BLaER1 treated with 17β-estradiol and CSF1 and Interleukin-3, amounts not matched to agents 10 nM and 100 nM (cell line): ENCODE data around the gene GALNT16.

Experiments
- H3K27ac ChIP-seq, 11 experiments: shearing (Covaris generic); formaldehyde crosslinking; 2 replicates each; pipeline ENCODE4 v1.8.1; 2022
- H3K27me3 ChIP-seq, 11 experiments: shearing (Covaris generic); formaldehyde crosslinking; 2 replicates each; pipeline ENCODE4 v1.8.1; 2022
- H3K36me3 ChIP-seq, 11 experiments: shearing (Covaris generic); formaldehyde crosslinking; 2 replicates each; pipeline ENCODE4 v1.8.1; 2022
- H3K4me1 ChIP-seq, 10 experiments: shearing (Covaris generic); formaldehyde crosslinking; 2 replicates each; pipeline ENCODE4 v1.8.1; 2022
- H3K4me2 ChIP-seq, 11 experiments: shearing (Covaris generic); formaldehyde crosslinking; 2 replicates each; pipeline ENCODE4 v1.8.1; 2022
- H3K4me3 ChIP-seq, 10 experiments: shearing (Covaris generic); formaldehyde crosslinking; 2 replicates each; pipeline ENCODE4 v1.8.1; 2022
- H3K9ac ChIP-seq, 11 experiments: shearing (Covaris generic); formaldehyde crosslinking; 2 replicates each; pipeline ENCODE4 v1.8.1; 2022
- H3K9me3 ChIP-seq, 11 experiments: shearing (Covaris generic); formaldehyde crosslinking; replicated peaks in 1 of 11; 2 replicates each; pipeline ENCODE4 v1.8.1; 2022
- H4K20me1 ChIP-seq, 11 experiments: shearing (Covaris generic); formaldehyde crosslinking; 2 replicates each; pipeline ENCODE4 v1.8.1; 2022
- Cebpa-rat ChIP-seq, 11 experiments: shearing (Covaris generic); IDR thresholded peaks; 2 replicates each; pipeline ENCODE4 v1.8.1; 2022

The GALNT16 gene

GRCh38 chr14:69368381-69368780 lies 108.4 kb downstream of the GALNT16 start:
- no peaks in the 10 kb centered on the region for H3K9me3 ChIP-seq

GRCh38 chr14:69370061-69370460 lies 110.1 kb downstream of the GALNT16 start:
- TF ChIP-seq Cebpa-rat (IDR thresholded peaks at IDR 0.05): no peak
- H4K20me1 ChIP-seq: no peaks in the 10 kb centered on the region; a peak in 2 of 22 replicates
- H3K36me3 ChIP-seq: peaks cover 6 to 36% (median 19%) of the 10 kb centered on the region in 11 experiments; a peak in 21 of 22 replicates
- no peak overlapping the region for H3K4me2 ChIP-seq
- H3K27ac ChIP-seq: no peak overlapping the region
- no peak overlapping the region for H3K4me3 ChIP-seq
- H3K27me3 ChIP-seq: no peaks in the 10 kb centered on the region
- H3K9me3 ChIP-seq: peaks cover 0 to 5% (median under 1%) of the 10 kb centered on the region in 11 experiments; a peak in 7 of 22 replicates
- no peak overlapping the region for H3K9ac ChIP-seq
- no peaks in the 10 kb centered on the region for H3K4me1 ChIP-seq

More at GRCh38 chr14:69368381-69368780, 108.4 kb downstream of the GALNT16 start:
- H3K4me1 ChIP-seq: no peaks in the 10 kb centered on the region
- H3K4me2 ChIP-seq: no peak overlapping the region
- no peak overlapping the region for H3K4me3 ChIP-seq
- no peak overlapping the region for H3K27ac ChIP-seq
- peaks cover 0 to 22% (median 9%) of the 10 kb centered on the region in 11 experiments; a peak in 11 of 22 replicates for H3K36me3 ChIP-seq
- TF ChIP-seq Cebpa-rat (IDR thresholded peaks at IDR 0.05): no peak
- no peak overlapping the region for H3K9ac ChIP-seq
- H4K20me1 ChIP-seq: no peaks in the 10 kb centered on the region; a peak in 1 of 22 replicates
- no peaks in the 10 kb centered on the region for H3K27me3 ChIP-seq

- H3K27ac ChIP-seq: no peak overlapping the region
Observed at GRCh38 chr14:69372146-69372545, 112.2 kb downstream of the GALNT16 start.

GRCh38 chr14:69373104-69373503 lies 113.1 kb downstream of the GALNT16 start:
- H3K9me3 ChIP-seq: peaks cover 16 to 30% (median 26%) of the 10 kb centered on the region in 11 experiments
- no peak for TF ChIP-seq Cebpa-rat (IDR thresholded peaks at IDR 0.05)
- peaks cover 37 to 66% (median 49%) of the 10 kb centered on the region in 11 experiments for H3K36me3 ChIP-seq
- no peak overlapping the region for H3K9ac ChIP-seq
- H3K4me2 ChIP-seq: no peak overlapping the region
- no peak overlapping the region for H3K27ac ChIP-seq
- H3K27me3 ChIP-seq: no peaks in the 10 kb centered on the region
- no peak overlapping the region for H3K4me3 ChIP-seq
- H4K20me1 ChIP-seq: peaks cover 0 to 8% (median 0%) of the 10 kb centered on the region in 11 experiments; a peak in 4 of 22 replicates
- no peaks in the 10 kb centered on the region for H3K4me1 ChIP-seq

More at GRCh38 chr14:69372146-69372545, 112.2 kb downstream of the GALNT16 start:
- Histone ChIP-seq H3K4me1 (no peaks in the 10 kb centered on the region), H3K4me3 (no peak overlapping the region), H3K27me3 (no peaks in the 10 kb centered on the region), H3K36me3 (peaks cover 27 to 57% (median 40%) of the 10 kb centered on the region in 11 experiments), H3K4me2 (no peak overlapping the region), H3K9ac (no peak overlapping the region), H4K20me1 (no peaks in the 10 kb centered on the region; a peak in 2 of 22 replicates), H3K9me3 (peaks cover 16 to 26% (median 22%) of the 10 kb centered on the region in 11 experiments)
- TF ChIP-seq Cebpa-rat (IDR thresholded peaks at IDR 0.05): no peak

- no peaks in the 10 kb centered on the region for H3K4me1 ChIP-seq
- no peak overlapping the region for H3K4me2 ChIP-seq
- TF ChIP-seq Cebpa-rat (IDR thresholded peaks at IDR 0.05): no peak
- no peak overlapping the region for H3K4me3 ChIP-seq
- H3K27ac ChIP-seq: no peak overlapping the region
- H3K9me3 ChIP-seq: peaks cover 16 to 30% (median 26%) of the 10 kb centered on the region in 11 experiments
- no peaks in the 10 kb centered on the region for H3K27me3 ChIP-seq
- peaks cover 0 to 15% (median 5%) of the 10 kb centered on the region in 11 experiments; a peak in 7 of 22 replicates for H4K20me1 ChIP-seq
- peaks cover 46 to 77% (median 61%) of the 10 kb centered on the region in 11 experiments for H3K36me3 ChIP-seq
- H3K9ac ChIP-seq: no peak overlapping the region
Observed at GRCh38 chr14:69374235-69374634, 114.3 kb downstream of the GALNT16 start.

- TF ChIP-seq Cebpa-rat (IDR thresholded peaks at IDR 0.05): no peak
- no peak overlapping the region for H3K4me3 ChIP-seq
- no peak overlapping the region for H3K27ac ChIP-seq
- no peaks in the 10 kb centered on the region for H3K27me3 ChIP-seq
- H3K4me2 ChIP-seq: no peak overlapping the region
- H4K20me1 ChIP-seq: peaks cover 0 to 23% (median 12%) of the 10 kb centered on the region in 11 experiments; a peak in 8 of 22 replicates
- H3K9me3 ChIP-seq: peaks cover 16 to 30% (median 26%) of the 10 kb centered on the region in 11 experiments
- no peaks in the 10 kb centered on the region for H3K4me1 ChIP-seq
- no peak overlapping the region for H3K9ac ChIP-seq
- H3K36me3 ChIP-seq: peaks cover 56 to 85% (median 70%) of the 10 kb centered on the region in 11 experiments
Observed at GRCh38 chr14:69375182-69375581, 115.2 kb downstream of the GALNT16 start.

GRCh38 chr14:69375722-69376121 lies 115.8 kb downstream of the GALNT16 start:
- TF ChIP-seq Cebpa-rat (IDR thresholded peaks at IDR 0.05): no peak
- Histone ChIP-seq H3K4me2 (no peak overlapping the region), H4K20me1 (peaks cover 0 to 28% (median 17%) of the 10 kb centered on the region in 11 experiments; a peak in 16 of 22 replicates), H3K9ac (no peak overlapping the region), H3K36me3 (peaks cover 61 to 90% (median 76%) of the 10 kb centered on the region in 11 experiments), H3K4me3 (no peak overlapping the region), H3K9me3 (peaks cover 16 to 30% (median 26%) of the 10 kb centered on the region in 11 experiments), H3K27me3 (no peaks in the 10 kb centered on the region), H3K27ac (no peak overlapping the region), H3K4me1 (no peaks in the 10 kb centered on the region)

GRCh38 chr14:69376439-69376838 lies 116.5 kb downstream of the GALNT16 start:
- Histone ChIP-seq H3K9me3 (peaks cover 16 to 30% (median 26%) of the 10 kb centered on the region in 11 experiments), H3K4me2 (no peak overlapping the region), H3K27me3 (no peaks in the 10 kb centered on the region), H4K20me1 (peaks cover 1 to 35% (median 24%) of the 10 kb centered on the region in 11 experiments; a peak in 20 of 22 replicates), H3K4me1 (0 out of 20 replicates have a peak, but pooled peaks cover 0 to 7% (median 0%) of the 10 kb centered on the region in 10 experiments), H3K9ac (no peak overlapping the region), H3K4me3 (no peak overlapping the region), H3K27ac (no peak overlapping the region), H3K36me3 (peaks cover 62 to 97% (median 83%) of the 10 kb centered on the region in 11 experiments)
- TF ChIP-seq Cebpa-rat (IDR thresholded peaks at IDR 0.05): no peak

GRCh38 chr14:69378274-69378673 lies 118.3 kb downstream of the GALNT16 start:
- Histone ChIP-seq H3K9ac (no peak overlapping the region), H3K4me2 (no peak overlapping the region), H3K27me3 (no peaks in the 10 kb centered on the region), H3K4me3 (no peak overlapping the region), H3K4me1 (0 out of 20 replicates have a peak, but pooled peaks cover 0 to 11% (median 0%) of the 10 kb centered on the region in 10 experiments), H3K9me3 (peaks cover 16 to 30% (median 26%) of the 10 kb centered on the region in 11 experiments), H3K36me3 (peaks cover 79 to 97% (median 90%) of the 10 kb centered on the region in 11 experiments), H3K27ac (no peak overlapping the region), H4K20me1 (peaks cover 6 to 54% (median 39%) of the 10 kb centered on the region in 11 experiments; a peak in 20 of 22 replicates)
- TF ChIP-seq Cebpa-rat (IDR thresholded peaks at IDR 0.05): no peak
